Endothelial cell of umbilical vein (primary cell): ENCODE data around the gene AGPAT1. TPM values are rescaled to one million over a fixed set of nuclear protein-coding genes. Genes with fewer than 3 reads are reported as not detected.

Source experiments
- BruUV-seq: library from RNA; stranded (reverse); fragments of 400-500 nt; replicated peaks from 2 replicates; lab custom pipeline; 2021; lab: Mats Ljungman, UMichigan
- CTCF ChIA-PET: fragments of 300-600, 350-600 bp; sonication (Branson Sonifier 250); formaldehyde crosslinking; loops from one replicate; lab custom pipeline; 2021; ENCODE audit warnings: antibody characterized with exemption, inconsistent platforms; lab: Charles Lee
- POLR2A ChIA-PET: fragments of 300-600, 350-600 bp; sonication (Branson Sonifier 250); formaldehyde crosslinking; loops from one replicate; lab custom pipeline; 2021; ENCODE audit warnings: antibody characterized with exemption, inconsistent platforms; lab: Charles Lee
- DNase-seq: peaks from one replicate; pipeline ENCODE4 v3.0.0-alpha.2; 2011; ENCODE audit warnings: low read depth, low spot score
- FAIRE-seq: peaks from 2 replicates; lab custom pipeline; 2011; peaks lifted over from hg19 to GRCh38; lab: Jason Lieb, UNC
- H2AFZ ChIP-seq: 2 replicates; pipeline ENCODE4 v1.6.0; 2012; ENCODE audit warnings: low read depth, low read length, control low read depth, inconsistent platforms
- H3K27ac ChIP-seq: 2 replicates; pipeline ENCODE4 v1.5.1; 2011; ENCODE audit warnings: low read depth, mild to moderate bottlenecking, control low read depth, low read length, moderate library complexity; ENCODE audit not compliant: insufficient read depth
- H3K27me3 ChIP-seq, 2 experiments: 2 replicates each; pipeline versions ENCODE4 v1.6.0 to v1.6.1; 2011; ENCODE audit warnings: low read length in 2 of 2, mixed read lengths in 1 of 2; ENCODE audit not compliant: control insufficient read depth in 2 of 2, insufficient read depth in 2 of 2
- H3K36me3 ChIP-seq, 2 experiments: 2 replicates in 1 of 2; 3 replicates in 1 of 2; pipeline ENCODE4 v1.5.1; 2011; ENCODE audit warnings: low read length in 2 of 2, mild to moderate bottlenecking in 1 of 2, moderate library complexity in 1 of 2; ENCODE audit not compliant: control insufficient read depth in 2 of 2, insufficient read depth in 2 of 2; ENCODE audit errors: extremely low read depth in 1 of 2
- H3K4me1 ChIP-seq: 3 replicates; pipeline ENCODE4 v1.5.1; 2011; ENCODE audit warnings: mild to moderate bottlenecking, low read length; ENCODE audit not compliant: control insufficient read depth, insufficient read depth; ENCODE audit errors: extremely low read depth
- H3K4me2 ChIP-seq: 2 replicates; pipeline ENCODE4 v1.6.1; 2011; ENCODE audit warnings: low read length, control low read depth, mixed read lengths; ENCODE audit not compliant: insufficient read depth
- H3K4me3 ChIP-seq, 3 experiments: fragments of 200-600 bp in 1 of 3; sonication (generic), shearing (Covaris generic) in 1 of 3; replicated peaks in 1 of 3; 2 replicates each; pipeline ENCODE4 v1.5.1; 2011 to 2016; ENCODE audit warnings: control low read depth in 3 of 3, low read length in 3 of 3, mild to moderate bottlenecking in 2 of 3, inconsistent platforms in 1 of 3, low read depth in 1 of 3, moderate library complexity in 1 of 3; ENCODE audit not compliant: insufficient read depth in 1 of 3
- H3K79me2 ChIP-seq: 2 replicates; pipeline ENCODE4 v1.6.0; 2012; ENCODE audit warnings: low read length, inconsistent platforms; ENCODE audit not compliant: control insufficient read depth, insufficient read depth
- H3K9ac ChIP-seq: replicated peaks from 2 replicates; pipeline ENCODE3; 2011; ENCODE audit warnings: low read length, control low read depth; ENCODE audit not compliant: insufficient read depth; ENCODE audit errors: extremely low read depth
- H3K9me1 ChIP-seq: replicated peaks from 3 replicates; pipeline ENCODE4 v1.6.0; 2011; ENCODE audit warnings: mild to moderate bottlenecking, low read length; ENCODE audit not compliant: control insufficient read depth, insufficient read depth; ENCODE audit errors: extremely low read depth
- H3K9me3 ChIP-seq: replicated peaks from 2 replicates; pipeline ENCODE4 v1.5.1; 2012; ENCODE audit warnings: low read length, inconsistent platforms; ENCODE audit not compliant: control insufficient read depth, insufficient read depth
- H4K20me1 ChIP-seq: replicated peaks from 2 replicates; pipeline ENCODE3; 2011; ENCODE audit warnings: mild to moderate bottlenecking, low read length; ENCODE audit not compliant: control insufficient read depth, insufficient read depth; ENCODE audit errors: extremely low read depth
- EZH2 ChIP-seq: IDR thresholded peaks from 2 replicates; pipeline ENCODE4 v1.6.1; 2012; ENCODE audit warnings: borderline replicate concordance, low read depth, mild to moderate bottlenecking, moderate library complexity, low read length, inconsistent platforms; ENCODE audit not compliant: severe bottlenecking
- FOS ChIP-seq: IDR thresholded peaks from 2 replicates; pipeline ENCODE4 v1.6.1; 2011; ENCODE audit warnings: mild to moderate bottlenecking, low read length, moderate library complexity, borderline replicate concordance; ENCODE audit not compliant: insufficient read depth
- GATA2 ChIP-seq: IDR thresholded peaks from 2 replicates; pipeline ENCODE4 v1.7.0; 2011; ENCODE audit warnings: low read depth, mild to moderate bottlenecking, moderate library complexity, mixed read lengths, low read length; ENCODE audit not compliant: insufficient read length, insufficient read depth
- JUN ChIP-seq: IDR thresholded peaks from 2 replicates; pipeline ENCODE4 v1.6.1; 2011; ENCODE audit warnings: borderline replicate concordance, low read depth; ENCODE audit not compliant: insufficient read length, insufficient read depth
- MAX ChIP-seq: IDR thresholded peaks from 2 replicates; pipeline ENCODE4 v1.6.1; 2011; ENCODE audit not compliant: insufficient read depth, insufficient read length
- MYC ChIP-seq: IDR thresholded peaks from one replicate; pipeline ENCODE4 v1.6.1; 2011; ENCODE audit warnings: mild to moderate bottlenecking, low read depth, low read length
- POLR2A ChIP-seq: IDR thresholded peaks from 2 replicates; pipeline ENCODE4 v1.6.1; 2012; ENCODE audit warnings: low read depth, mild to moderate bottlenecking, control low read depth, low read length
- POLR2AphosphoS5 ChIP-seq: IDR thresholded peaks from 2 replicates; pipeline ENCODE4 v1.6.1; 2012; ENCODE audit warnings: low read depth, mild to moderate bottlenecking, control low read depth, low read length, moderate library complexity; ENCODE audit not compliant: insufficient read depth
- dilution Hi-C: fragments of 300-500 bp; cut with MboI; formaldehyde crosslinking; loops from one replicate; pipeline ENCODE4 v1.15.0; 2019; ENCODE audit warnings: low sequenced_read_pairs; ENCODE audit not compliant: extremely low pct_ligation_motif_present
- intact Hi-C: fragments of 100-400 bp; cut with micrococcal nuclease; formaldehyde crosslinking; loops from one replicate; pipeline ENCODE4 v1.10.0; 2022
- polyA plus RNA-seq, 4 experiments: library from polyadenylated mRNA; depleted of rRNA in 3 of 4; stranded (reverse) in 3 of 4; unstranded in 1 of 4; fragments of >200 nt; gene quantifications; 2 replicates each; pipeline versions ENCODE4 v1.2.1 to v1.2.3, GENCODE V29; 2011 to 2012; ENCODE audit warnings: missing spikeins in 1 of 4
- total RNA-seq: library from RNA; stranded (reverse); gene quantifications from 2 replicates; pipeline ENCODE4 v1.2.3, GENCODE V29; 2021
- TF ChIP-seq, protein P1 (sequence below), 2 donors: IDR thresholded peaks; 1 replicate in 1 of 2; 2 replicates in 1 of 2; pipeline ENCODE4 v1.5.1; 2011; ENCODE audit warnings: low read length in 2 of 2, mild to moderate bottlenecking in 2 of 2, moderate library complexity in 2 of 2, control low read depth in 1 of 2, inconsistent platforms in 1 of 2, low read depth in 1 of 2; ENCODE audit not compliant: insufficient read depth in 1 of 2; ENCODE audit errors: extremely low read depth in 1 of 2

Gene AGPAT1
- total and polyA plus RNA-seq, 2 donors (not counting 3 experiments of a cell fraction or from before 2014, with no cell fraction given): 38.4 to 132 TPM

DNA sequence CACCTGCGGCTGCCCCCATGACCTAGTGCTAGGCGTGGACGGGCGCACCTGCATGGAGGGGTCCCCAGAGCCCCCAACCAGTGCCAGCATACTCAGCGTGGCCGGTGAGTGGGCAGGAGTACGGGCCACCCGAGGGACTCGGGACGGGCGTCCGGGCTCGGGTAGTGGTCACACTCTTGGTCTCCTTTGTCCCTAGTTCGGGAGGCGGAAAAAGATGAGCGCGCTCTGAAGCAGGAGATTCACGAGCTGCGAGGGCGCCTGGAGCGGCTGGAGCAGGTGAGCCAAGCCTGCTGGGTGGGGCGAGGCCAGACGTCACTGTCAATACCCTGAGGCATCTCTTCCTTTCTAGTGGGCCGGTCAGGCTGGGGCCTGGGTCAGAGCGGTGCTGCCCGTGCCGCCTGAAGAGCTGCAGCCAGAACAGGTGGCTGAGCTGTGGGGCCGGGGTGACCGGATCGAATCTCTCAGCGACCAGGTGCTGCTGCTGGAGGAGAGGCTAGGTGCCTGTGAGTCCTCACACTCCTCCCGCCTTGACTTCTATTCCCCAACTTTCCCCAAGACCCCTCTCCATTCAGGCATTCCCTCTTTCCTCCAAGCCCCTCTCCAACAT, 8.6 kb downstream of the AGPAT1 start:
- H4K20me1 ChIP-seq: no peaks in the 10 kb centered on the region
- no peak overlapping the region for H3K4me3 ChIP-seq
- no TSS peak for BruUV-seq
- no peaks in the 10 kb centered on the region for H3K27me3 ChIP-seq
- POLR2A ChIA-PET: no interaction called here
- intact Hi-C loops (no loop called here), dilution Hi-C loops (no loop called here)
- DNase-seq: no peak
- no peaks in the 10 kb centered on the region for H3K9me1 ChIP-seq
- CTCF ChIA-PET: no interaction called here
- H2AFZ ChIP-seq: no peak overlapping the region
- H3K4me2 ChIP-seq: no peak overlapping the region
- H3K4me1 ChIP-seq: no peaks in the 10 kb centered on the region
- no peak overlapping the region for H3K27ac ChIP-seq
- H3K36me3 ChIP-seq: peaks cover 7 to 21% of the 10 kb centered on the region in 2 experiments
- H3K9ac ChIP-seq: no peak overlapping the region
- H3K79me2 ChIP-seq: no peaks in the 10 kb centered on the region
- FAIRE-seq: no peak
- TF ChIP-seq MAX (no peak), GATA2 (no peak), MYC (no peak), POLR2A (no peak), FOS (no peak), POLR2AphosphoS5 (no peak), EZH2 (no peak), JUN (no peak)
- TF ChIP-seq, protein P1, sequence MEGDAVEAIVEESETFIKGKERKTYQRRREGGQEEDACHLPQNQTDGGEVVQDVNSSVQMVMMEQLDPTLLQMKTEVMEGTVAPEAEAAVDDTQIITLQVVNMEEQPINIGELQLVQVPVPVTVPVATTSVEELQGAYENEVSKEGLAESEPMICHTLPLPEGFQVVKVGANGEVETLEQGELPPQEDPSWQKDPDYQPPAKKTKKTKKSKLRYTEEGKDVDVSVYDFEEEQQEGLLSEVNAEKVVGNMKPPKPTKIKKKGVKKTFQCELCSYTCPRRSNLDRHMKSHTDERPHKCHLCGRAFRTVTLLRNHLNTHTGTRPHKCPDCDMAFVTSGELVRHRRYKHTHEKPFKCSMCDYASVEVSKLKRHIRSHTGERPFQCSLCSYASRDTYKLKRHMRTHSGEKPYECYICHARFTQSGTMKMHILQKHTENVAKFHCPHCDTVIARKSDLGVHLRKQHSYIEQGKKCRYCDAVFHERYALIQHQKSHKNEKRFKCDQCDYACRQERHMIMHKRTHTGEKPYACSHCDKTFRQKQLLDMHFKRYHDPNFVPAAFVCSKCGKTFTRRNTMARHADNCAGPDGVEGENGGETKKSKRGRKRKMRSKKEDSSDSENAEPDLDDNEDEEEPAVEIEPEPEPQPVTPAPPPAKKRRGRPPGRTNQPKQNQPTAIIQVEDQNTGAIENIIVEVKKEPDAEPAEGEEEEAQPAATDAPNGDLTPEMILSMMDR (IDR thresholded peaks at IDR 0.05; ENCODE audit: extremely low read depth in 1 of 2, insufficient read depth in 1 of 2, low read depth in 1 of 2, low read length in 2 of 2): no peak
- no peaks in the 10 kb centered on the region for H3K9me3 ChIP-seq
